HG02763 (cell line): ENCODE results near the gene TMPRSS7.
"Not testable (repeated sequence)": the region's sequence is repeated elsewhere in the genome, so short reads cannot be mapped to it uniquely, and the experiment has no call there.

Experiments
- ATAC-seq: cut with Tn5 transposase; IDR thresholded peaks from one replicate; pipeline ENCODE4 v1.9.1; 2021; ENCODE audit warnings: mild to moderate bottlenecking, moderate library complexity; ENCODE audit not compliant: unreplicated experiment

TMPRSS7 gene

DNA sequence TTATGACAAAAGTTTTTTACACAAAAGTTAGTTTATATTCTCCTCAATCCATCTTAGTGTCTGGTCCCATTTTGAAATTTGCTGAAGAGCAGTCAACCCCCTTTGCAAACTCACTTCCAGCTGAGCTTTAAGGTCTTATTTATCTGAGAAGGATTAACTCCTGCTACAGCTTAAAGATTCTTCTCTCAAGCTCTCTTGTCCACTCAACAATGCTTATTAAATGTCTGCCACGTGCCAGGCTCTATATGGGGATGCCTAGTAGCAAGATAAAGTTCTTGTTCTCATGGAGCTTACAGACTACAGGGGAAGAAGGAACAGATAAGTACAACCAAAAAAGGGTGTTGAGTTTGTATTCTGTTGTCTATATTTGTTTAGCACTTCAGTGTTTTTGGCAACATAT, 18.7 kb downstream of the TMPRSS7 start:
- no peak for ATAC-seq

DNA sequence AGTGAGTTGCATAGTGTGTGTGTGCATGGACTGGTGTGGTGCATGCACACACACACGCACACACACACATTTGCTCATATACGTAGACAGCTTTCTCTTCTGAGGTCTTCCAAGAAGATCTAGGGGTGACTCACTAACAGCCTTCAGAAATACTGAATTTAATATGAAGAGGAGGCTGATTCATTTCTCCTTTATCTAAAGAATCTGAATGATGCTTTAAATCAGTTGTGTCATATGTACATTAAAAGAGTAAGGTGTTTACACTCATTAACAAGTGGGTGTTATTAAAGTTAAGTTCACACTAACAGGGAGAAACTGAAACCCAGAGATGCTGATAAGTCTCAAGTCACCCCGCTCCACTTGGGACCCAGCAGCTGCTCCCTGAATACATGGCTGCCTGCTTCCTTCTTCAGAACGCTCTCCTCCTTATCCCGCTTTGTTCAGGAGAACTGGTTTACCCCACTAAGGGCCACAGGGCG, 22.0 kb downstream of the TMPRSS7 start:
- ATAC-seq, result no peak

DNA sequence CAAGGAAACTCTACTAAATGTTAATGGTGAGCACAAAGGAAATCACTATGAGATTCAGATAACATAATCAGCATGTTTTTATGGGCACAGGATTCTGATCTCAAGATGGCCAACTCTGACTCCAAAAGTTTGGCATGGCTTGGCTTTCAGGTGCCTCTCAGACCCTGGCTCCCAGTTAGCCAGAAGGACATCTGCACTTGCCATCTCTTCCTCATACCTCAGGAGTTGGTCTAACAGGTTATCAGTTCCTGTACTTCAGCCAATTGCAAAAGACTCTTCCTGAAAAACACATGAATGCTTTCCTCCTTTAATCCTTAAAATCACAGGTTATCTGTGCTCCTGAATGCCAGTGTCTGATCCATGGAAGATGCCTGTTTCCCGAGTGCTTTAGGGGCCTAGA, 25.0 kb downstream of the TMPRSS7 start:
- ATAC-seq, result no peak

DNA sequence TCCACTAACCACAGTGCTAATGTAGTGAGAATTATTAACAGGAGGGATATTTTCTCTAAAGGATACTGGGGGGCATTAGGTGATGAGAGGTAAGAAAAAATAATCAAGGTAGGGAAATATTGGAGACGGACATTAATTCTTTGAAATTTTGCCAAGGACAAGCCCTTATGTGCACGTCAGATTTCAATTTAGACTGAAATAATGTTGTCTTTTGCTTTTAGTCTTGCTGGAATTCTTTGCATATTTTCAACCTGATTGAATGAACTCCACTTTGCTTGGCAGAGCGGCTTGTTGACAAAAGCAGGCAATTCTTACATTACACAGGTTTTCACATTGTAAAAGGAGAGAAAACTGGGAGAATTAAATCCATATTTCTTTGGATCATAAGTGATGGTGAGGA, 26.6 kb downstream of the TMPRSS7 start:
- no peak for ATAC-seq

DNA sequence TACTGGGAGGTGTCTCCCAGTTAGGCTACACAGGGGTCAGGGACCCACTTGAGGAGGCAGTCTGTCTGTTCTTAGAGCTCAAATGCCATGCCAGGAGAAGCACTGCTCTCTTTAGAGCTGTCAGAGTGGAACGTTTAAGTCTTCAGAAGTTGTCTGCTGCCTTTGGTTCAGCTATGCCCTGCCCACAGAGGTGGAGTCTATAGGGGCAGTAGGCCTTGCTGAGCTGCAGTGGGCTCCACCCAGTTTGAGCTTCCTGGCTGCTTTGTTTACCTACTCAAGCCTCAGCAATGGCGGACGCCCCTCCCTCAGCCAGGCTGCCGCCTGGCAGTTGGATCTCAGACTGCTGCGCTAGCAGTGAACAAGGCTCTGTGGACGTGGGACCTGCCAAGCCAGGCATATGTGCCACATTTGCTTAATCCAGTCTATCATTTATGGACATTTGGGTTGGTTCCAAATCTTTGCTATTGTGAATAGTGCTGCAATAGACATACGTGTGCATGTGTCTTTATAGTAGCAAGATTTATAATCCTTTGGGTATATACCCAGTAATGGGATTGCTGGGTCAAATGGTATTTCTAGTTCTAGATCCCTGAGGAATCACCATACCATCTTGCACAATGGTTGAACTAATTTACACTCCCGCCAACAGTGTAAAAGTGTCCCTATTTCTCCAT, 38.0 kb downstream of the TMPRSS7 start:
- not testable (repeated sequence) for ATAC-seq

DNA sequence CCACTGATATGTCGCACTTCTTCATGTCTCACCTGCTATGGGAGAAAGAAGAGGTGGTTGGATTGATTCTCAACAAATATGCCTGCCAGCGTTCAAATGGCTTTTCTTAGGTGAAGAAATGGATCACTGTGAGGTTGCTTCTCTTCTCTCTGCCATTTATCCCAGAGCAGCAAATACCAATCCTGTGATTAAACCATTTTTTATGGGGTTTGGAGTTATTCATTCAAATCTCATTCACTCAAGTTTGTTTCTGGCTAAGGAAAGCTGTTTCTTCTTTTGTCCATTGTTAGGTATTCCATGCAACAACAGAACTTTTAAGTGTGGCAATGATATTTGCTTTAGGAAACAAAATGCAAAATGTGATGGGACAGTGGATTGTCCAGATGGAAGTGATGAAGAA, 39.5 kb downstream of the TMPRSS7 start:
- no peak for ATAC-seq

DNA sequence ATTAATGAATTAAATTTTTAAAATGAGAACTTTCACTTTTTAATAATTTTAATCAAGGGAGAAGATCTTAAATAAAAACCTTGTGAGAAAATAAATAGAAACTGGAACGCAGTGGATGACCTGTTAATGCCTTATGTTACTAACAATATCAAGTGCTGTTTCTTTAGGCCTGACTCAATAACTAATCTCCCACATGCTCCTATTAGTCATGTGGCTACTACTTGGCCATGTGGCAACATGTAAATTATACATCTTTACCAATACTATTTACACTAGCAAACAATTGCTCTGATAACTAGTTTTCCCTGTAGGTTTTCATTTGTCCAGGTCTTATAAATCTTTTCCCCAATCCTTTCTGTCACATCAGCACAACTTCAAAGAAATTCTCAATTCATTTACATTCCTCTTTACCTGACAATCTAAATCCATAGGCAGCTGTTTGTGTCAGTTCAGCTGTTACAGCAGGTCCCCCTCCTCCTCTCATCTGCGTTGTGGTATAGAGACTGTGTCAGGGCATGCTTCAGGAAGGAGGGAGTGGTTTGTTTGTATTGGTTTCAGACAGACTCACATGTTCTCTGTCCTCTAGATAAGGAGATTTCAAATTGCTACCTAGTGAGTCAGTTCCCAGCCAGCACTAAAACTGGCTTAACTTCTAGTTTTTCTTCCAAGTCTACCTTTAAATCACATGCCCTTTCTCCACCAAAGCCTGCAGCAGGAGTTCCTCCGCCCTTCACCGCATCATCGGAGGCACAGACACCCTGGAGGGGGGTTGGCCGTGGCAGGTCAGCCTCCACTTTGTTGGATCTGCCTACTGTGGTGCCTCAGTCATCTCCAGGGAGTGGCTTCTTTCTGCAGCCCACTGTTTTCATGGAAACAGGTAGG, 40.3 kb downstream of the TMPRSS7 start:
- peak; percentile 92 for ATAC-seq

DNA sequence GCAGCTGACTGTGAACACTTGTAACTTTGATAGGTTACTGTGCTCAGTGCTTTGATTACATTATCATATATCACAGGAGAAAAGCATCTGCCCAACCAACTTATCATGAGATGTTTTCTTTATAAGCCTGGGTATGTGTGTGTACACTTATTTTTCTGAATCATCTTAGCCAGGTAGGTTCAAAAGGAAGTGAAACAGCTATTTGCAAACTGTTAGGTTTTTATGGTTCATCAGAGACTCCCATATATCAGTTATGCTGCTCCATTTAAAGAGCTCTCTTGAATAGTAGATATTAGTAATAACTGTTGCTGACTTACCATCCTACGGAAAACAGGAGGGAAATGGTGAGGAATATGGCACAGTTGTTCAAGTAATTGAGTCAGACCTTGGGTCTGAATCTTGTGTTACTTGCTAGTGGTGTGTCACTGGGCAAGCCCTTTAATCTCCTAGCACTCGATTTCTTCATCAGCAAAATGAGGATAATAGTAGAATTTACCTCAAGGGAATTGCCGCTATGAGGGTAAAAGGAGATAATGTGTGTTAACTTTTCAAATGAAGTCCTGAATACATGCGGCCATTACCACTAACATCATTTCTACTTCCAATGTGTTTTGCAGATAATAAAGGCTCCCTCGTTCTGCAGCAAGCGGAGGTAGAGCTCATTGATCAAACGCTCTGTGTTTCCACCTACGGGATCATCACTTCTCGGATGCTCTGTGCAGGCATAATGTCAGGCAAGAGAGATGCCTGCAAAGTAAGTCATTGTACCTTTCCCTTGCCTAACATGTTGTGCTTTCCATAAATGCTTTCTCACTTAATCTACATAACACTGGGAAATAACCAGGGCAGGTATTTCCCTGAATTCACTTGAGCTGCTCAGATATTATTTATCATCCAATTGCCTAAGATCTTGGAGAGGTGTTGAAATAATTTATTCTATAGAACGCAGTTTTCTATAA, 43.9 kb downstream of the TMPRSS7 start:
- no peak for ATAC-seq

DNA sequence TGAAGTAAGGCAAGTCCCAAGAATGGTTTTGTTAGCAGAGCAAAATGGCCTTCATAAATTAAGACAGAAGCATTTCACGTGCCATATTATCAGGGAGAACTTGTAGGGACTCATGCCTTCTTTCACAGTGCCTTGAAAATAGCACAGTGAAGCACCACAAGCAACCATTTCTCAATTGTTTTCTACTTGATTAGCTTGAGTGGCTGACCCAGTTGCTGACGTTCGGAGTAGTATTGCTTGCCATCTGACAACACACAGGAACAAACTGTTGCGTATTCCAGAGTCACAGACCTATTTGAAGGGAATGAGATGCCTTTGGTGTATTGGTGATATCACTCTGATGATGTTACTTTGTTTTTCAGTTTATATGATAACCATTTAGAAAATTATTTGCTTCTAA, 48.7 kb downstream of the TMPRSS7 start:
- no peak for ATAC-seq

DNA sequence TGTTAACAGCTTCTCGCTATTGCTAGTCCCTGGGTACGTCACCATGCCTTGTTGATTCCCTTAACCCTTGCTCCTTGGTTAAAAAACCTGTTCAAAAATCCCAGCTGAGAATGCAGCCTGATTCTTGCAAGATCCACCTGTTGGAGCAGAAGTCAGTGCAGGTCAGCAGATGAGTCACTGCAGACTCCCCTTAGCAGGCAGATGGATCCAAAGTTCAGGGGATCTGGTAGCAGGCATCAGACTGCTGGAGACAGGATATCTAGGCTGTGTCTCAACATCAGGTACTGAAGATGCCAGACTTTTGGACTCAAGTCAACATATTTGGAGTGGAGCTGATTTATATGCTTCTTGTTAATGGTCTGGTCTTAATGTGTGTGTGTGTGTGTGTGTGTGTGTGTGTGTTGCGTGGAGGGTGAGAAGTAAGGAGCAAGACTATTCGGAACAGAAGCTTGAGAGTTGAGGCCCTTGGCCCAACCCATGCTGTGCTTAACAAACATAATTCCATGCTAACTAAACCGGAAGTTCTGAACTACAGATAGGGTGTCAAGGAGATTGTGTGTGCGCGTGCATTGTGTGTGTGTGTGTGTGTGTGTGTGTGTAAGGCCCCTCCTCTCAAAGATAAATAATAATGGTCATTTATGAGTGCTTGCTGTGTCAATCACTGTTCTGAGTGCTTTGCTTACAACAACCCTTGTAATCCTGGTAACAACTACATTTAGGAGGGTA, 50.6 kb downstream of the TMPRSS7 start:
- no peak for ATAC-seq

DNA sequence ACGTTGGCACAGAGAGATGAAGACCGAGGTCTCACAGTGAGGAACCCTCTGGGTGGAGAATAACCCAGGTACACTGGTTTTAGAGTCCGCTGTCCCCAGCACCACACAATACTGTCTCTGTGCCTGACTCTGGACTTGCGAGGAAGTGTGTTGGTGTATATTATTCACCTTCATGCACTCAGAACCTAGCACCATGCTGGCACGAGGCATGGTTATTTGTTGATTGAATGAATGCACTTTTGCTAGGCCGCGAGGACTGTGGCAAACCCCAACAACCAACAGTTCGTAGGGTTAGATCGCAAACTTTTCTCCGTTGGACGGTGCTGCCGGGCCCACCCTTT, 51.2 kb downstream of the TMPRSS7 start:
- ATAC-seq, result peak; percentile 5

DNA sequence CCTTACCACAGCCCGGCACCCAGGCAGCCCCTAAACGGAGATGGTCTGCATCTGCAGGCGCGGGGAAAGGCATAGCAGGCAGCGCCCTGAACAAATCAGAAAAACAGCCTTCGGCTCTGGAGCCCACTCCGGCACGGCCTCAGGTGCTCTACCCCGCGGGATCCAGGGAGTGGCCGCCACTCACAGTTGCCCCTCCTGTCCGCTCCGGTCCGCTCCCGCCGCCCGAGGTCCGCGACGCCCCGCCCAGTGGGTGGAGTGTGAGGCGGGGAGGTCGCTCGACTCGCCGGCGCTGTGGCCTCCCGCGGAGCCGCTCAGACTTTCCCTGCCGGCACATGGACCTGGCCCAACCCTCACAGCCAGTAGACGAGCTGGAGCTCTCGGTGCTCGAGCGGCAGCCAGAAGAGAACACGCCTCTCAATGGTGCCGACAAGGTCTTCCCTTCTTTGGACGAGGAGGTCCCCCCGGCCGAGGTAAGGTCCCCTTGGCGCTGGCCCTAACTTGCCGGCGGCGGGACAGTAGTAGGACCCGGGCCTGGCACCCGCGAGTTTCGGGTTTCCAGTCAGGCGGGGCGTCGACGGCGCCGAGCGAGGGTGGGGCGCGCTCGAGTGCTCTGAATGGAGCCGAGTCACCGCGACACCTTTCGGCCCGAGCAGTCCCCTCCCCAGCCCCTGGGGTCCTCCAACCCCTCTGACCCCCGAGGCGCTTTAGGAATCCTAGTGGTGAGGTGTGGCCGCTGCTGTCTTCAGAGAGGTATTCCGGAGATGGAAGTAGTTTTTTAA, 51.7 kb downstream of the TMPRSS7 start, which contains the start of gene C3orf52:
Gene C3orf52, plus strand, starts transcription at position 314 of the 779 bp plus-strand sequence. Its CDS starts 19 bp downstream, at position 333.
- ATAC-seq, result peak; percentile 80

DNA sequence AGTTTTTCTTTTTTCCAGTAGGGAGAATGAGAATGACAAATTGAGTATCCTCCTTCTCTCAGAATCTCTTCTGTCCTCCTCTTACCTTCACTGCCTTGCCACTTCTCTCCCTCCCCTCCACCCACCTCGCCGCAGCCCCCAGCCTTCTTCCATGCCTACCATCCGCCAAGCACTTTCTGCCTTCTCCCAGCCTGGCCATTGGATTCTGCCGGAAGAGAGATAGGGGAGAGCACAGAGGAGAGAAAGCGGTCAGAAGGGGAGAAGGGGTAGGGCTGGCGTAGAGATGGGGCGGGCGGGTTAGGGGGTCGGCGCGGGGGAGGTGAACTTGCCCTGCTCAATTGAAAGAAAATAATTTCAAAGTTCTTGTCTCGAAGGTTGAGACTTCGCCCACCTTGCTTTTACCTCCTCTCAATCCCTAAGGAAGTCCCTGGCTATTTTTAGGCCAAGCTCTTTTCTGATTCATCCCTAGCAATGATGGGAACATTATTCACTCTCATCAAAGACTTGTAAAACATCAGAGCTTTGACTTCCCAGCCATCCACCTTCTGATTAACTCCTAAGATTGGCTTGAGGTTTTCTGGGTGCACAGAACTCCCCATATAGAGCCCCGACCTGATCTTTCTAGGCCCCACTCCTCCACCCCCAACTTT, 52.5 kb downstream of the TMPRSS7 start:
- ATAC-seq, result no peak

DNA sequence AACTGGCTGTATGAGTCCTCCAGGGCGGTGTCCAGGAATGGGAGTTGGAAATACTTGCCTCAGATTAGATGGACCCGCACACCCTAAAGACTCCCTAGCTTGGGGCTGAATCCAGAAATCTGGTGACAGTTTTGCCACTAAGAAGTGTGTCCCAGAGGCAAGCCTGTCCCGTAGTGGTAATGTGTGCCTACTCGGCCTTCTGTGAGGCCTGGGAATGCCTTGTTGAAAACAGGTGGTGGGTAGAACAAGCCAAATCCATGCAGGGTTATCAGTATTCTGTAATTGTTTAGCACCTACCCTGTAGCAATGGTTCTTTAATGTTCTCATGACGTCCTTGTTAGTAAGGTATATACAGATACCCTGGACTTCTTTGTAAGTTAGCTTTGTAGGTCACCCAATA, 53.2 kb downstream of the TMPRSS7 start:
- no peak for ATAC-seq

DNA sequence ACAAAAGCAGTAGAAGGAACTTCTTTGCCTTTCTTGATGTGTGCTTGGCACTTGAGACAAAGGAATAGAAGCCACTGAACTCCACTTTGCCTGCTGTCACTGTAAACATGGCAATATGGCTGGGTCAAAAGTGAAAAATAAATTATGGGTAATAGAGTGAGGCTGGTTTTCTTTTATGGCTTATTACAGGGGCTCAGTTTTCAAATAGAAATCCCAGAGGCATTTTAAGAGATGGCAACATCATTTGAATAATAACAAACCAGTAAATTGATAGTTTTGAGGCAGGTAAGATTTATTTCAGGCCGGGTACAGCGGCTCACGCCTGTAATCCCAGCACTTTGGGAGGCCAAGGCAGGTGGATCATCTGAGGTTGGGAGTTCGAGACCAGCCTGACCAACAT, 54.4 kb downstream of the TMPRSS7 start:
- no peak for ATAC-seq

DNA sequence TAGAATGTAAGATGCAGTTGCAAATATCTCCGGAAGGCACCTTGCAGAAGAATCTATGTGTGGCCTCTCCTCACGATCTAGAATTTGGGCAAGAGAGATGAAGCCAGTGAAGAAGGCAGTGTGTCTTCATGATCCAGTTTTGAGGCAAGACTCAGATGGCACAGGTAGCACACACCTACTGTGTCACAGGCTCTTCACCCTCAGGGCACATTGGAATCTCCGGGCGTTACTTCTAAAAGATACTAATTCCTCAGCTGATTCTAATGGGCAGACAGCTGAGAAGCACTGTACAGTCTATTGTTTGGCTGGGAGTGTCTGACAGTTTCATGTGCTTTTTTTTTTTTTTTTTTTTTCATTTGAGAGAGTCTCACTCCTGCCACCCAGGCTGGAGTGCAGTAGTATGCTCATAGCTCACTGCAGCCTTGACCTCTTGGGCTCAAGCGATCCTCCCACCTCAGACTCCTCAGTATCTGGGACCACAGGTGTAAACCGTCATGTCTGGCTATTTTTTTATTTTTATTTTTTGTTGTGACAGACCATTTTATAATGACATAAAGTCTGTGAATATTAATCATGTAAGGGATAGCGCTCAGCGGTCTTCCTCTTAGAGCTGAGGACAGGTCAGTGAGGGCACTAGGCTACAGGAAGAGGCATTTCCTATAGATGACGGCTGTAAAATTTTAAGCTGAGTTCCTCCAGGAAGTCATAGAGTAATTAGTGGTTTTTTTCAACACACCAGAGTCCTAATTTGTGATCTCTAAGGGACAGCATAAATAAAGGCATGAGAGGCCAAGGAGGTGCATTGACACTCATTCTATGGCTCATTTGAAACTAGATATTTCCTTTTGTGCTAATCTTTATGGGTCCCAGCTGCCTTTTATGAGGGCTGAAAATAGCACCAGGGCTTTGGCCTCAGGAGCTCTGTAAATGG, 55.7 kb downstream of the TMPRSS7 start:
- ATAC-seq, result no peak

DNA sequence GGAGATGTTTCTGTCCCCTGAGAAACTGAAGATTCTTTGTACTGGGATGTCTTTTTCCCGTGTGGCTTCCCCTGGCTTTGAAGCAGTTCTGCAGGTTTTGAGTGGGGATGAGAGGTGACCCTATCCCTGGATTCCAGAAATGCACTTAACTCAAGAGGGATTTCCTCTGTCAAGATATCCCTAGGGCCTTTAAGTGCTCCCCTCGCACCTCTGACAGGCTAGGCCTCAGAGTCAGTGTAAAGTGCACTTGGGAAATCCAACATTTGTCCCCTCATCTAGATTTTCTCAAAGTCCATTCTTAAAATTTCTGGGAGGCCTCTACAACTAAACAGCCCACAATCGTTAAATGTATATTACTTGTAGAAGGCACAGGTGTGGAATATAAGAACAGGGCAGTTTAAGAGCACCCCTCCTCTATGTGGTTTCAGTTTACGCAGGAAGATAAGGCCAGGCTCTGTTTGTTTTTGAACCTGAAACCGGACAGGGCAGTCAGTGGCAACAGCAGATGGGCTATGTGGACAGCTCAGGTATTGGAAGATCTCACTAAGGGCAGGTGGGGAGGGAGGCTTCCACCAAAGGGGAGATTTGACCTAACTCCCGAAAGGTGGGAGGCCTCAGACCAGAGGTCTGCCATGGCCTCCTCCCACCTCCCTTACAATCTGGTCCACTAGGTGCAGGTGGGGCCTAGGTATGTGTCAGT, 56.5 kb downstream of the TMPRSS7 start:
- ATAC-seq, result no peak
